ENCODE results near the gene B4GALNT4.

DNA sequence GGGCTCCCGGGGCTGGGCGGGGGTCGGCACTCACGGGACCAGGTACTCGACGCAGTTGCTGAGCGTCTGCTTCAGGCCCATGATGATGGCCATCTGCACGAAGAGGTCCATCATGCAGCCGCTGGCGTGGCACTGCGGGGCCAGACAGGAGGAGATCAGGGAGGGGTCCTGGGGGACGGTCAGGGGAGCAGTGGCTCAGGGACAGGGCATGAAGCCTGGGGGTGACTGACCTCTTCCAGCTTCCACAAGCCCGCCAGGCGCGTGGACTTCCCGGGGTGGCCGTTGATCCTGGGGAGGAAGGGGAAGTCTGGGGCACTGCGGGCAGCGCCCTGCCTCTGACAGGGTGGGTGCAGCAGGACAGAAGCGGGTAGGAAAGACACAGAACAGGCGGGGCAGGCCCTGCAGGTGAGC, 51.6 kb downstream of the B4GALNT4 start:
- TF ChIP-seq CTCF (IDR thresholded peaks at IDR 0.05) (no peak), POLR2A (IDR thresholded peaks at IDR 0.05) (no peak)

Measured in tibial nerve (tissue), 3 donors.